Prostate gland (tissue), 1 donor: ENCODE results near the gene ITIH1.

Source experiments
- POLR2A ChIP-seq: fragments of 450-650 bp; IDR thresholded peaks from one replicate; pipeline ENCODE4 v1.6.1; 2016; ENCODE audit warnings: antibody characterized with exemption, mild to moderate bottlenecking
- POLR2AphosphoS5 ChIP-seq: sonication (generic); formaldehyde crosslinking; IDR thresholded peaks from one replicate; pipeline ENCODE4 v1.6.1; 2017; ENCODE audit warnings: antibody characterized with exemption

- TF ChIP-seq POLR2A (no peak), POLR2AphosphoS5 (no peak)
Observed at GRCh38 chr3:52774901-52775864, 2.2 kb upstream of the ITIH1 start.
